Breast epithelium (tissue), 4 donors: Measurements from ENCODE around the gene AVPR2. TPM values are rescaled to one million over a fixed set of nuclear protein-coding genes. Genes with fewer than 3 reads are reported as not detected.

Experiments used
- DNase-seq, 2 donors: peaks; one replicate each; pipeline ENCODE4 v3.0.0-alpha.2; 2019; ENCODE audit warnings: low spot score in 2 of 2
- H3K27ac ChIP-seq, 2 donors: fragments of 200-600 bp; sonication (generic) in 1 of 2; one replicate each; pipeline ENCODE4 v1.5.1; 2016 to 2019; ENCODE audit warnings: mild to moderate bottlenecking in 1 of 2
- H3K27me3 ChIP-seq, 2 donors: fragments of 200-600 bp; sonication (generic) in 1 of 2; one replicate each; pipeline versions ENCODE4 v1.5.1 to v1.6.0; 2017 to 2019; ENCODE audit warnings: control low read depth in 1 of 2, mild to moderate bottlenecking in 1 of 2
- H3K36me3 ChIP-seq: fragments of 200-600 bp; one replicate; pipeline ENCODE4 v1.5.1; 2019
- H3K4me1 ChIP-seq, 2 donors: fragments of 200-600 bp; sonication (generic); one replicate each; pipeline ENCODE4 v1.5.1; 2016 to 2019; ENCODE audit warnings: control low read depth in 1 of 2
- H3K4me3 ChIP-seq, 3 donors: fragments of 200-600 bp; sonication (generic); 1 replicate in 2 of 3; 2 replicates in 1 of 3; pipeline ENCODE4 v1.5.1; 2016 to 2019; ENCODE audit warnings: mild to moderate bottlenecking in 3 of 3, moderate library complexity in 2 of 3
- H3K9me3 ChIP-seq, 2 donors: fragments of 200-600 bp; sonication (generic) in 1 of 2; one replicate each; pipeline ENCODE4 v1.5.1; 2016 to 2019; ENCODE audit warnings: control low read depth in 1 of 2
- POLR2A ChIP-seq: fragments of 450-650 bp; IDR thresholded peaks from one replicate; pipeline ENCODE4 v1.6.1; 2016; ENCODE audit warnings: antibody characterized with exemption, mild to moderate bottlenecking, moderate library complexity
- POLR2AphosphoS5 ChIP-seq, 3 donors: sonication (generic); formaldehyde crosslinking; IDR thresholded peaks; one replicate each; pipeline ENCODE4 v1.6.1; 2017; ENCODE audit warnings: antibody characterized with exemption in 3 of 3
- intact Hi-C: fragments of 100-400 bp; cut with DNase I; formaldehyde crosslinking; loops from one replicate; pipeline ENCODE4 v1.15.1; 2023; ENCODE audit warnings: low total_unique reads
- total RNA-seq, 3 donors: library from RNA; depleted of rRNA; stranded (reverse); fragments of >200 nt; gene quantifications; one replicate each; pipeline ENCODE4 v1.1.0, GENCODE V29; 2016
- TF ChIP-seq, protein P1 (sequence below), 3 donors: fragments of 450-650 bp; IDR thresholded peaks; one replicate each; pipeline ENCODE4 v1.5.1; 2016 to 2017; ENCODE audit warnings: antibody characterized with exemption in 3 of 3, mild to moderate bottlenecking in 3 of 3, moderate library complexity in 3 of 3

The AVPR2 gene
- total RNA-seq, 3 donors from 2014 or later: 0.44 to 5.9 (median 5.3) TPM

DNA sequence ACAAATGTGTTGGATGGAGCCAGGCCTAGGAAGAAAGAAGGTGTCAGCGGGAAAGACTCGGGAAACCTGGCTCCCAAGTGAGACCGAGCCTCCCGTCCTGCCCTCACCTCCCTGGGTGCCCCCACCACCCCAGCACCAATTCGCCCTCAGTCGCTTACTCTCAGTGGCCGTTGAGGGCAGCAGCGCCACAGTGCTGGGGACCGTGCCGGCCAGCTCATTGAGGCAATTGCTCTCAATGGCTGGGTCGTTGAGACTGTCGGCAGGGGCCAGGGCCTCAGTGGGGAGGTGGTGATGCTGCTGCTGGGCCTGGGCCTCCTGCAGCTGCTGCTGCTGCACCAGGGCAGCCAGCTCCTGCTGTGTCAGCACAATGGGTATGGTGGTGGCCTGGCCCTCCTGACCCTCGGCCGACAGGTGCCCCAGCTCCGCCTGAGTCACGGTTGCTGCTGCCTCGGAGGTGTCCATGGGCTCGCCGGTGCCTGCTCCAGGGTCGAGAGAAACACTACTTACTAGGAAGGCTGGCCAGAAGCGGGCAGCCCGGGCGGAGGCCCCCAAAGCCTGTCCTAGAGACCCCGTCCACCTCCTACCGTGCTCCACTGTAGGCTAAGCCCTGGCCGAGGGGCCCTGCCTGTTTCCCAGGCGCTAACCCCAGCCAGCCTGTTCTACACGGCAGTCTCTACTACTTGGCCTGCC, 47.4 kb downstream of the AVPR2 start:
- Histone ChIP-seq H3K9me3 (no peaks in the 10 kb centered on the region), H3K4me3 (no peak overlapping the region), H3K27me3 (peaks cover 0 to 9% of the 10 kb centered on the region in 2 donors), H3K27ac (no peak overlapping the region), H3K36me3 (no peaks in the 10 kb centered on the region), H3K4me1 (no peaks in the 10 kb centered on the region)
- DNase-seq: no peak
- intact Hi-C loops: loop anchor here (5.0 to 10.0 kb wide), 2 partner anchors 157 to 190 kb away; partner anchors contain the start of genes IDH3G, PLXNB3 and SSR4
- TF ChIP-seq, protein P1, sequence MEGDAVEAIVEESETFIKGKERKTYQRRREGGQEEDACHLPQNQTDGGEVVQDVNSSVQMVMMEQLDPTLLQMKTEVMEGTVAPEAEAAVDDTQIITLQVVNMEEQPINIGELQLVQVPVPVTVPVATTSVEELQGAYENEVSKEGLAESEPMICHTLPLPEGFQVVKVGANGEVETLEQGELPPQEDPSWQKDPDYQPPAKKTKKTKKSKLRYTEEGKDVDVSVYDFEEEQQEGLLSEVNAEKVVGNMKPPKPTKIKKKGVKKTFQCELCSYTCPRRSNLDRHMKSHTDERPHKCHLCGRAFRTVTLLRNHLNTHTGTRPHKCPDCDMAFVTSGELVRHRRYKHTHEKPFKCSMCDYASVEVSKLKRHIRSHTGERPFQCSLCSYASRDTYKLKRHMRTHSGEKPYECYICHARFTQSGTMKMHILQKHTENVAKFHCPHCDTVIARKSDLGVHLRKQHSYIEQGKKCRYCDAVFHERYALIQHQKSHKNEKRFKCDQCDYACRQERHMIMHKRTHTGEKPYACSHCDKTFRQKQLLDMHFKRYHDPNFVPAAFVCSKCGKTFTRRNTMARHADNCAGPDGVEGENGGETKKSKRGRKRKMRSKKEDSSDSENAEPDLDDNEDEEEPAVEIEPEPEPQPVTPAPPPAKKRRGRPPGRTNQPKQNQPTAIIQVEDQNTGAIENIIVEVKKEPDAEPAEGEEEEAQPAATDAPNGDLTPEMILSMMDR (IDR thresholded peaks at IDR 0.05): no peak
- no peak for TF ChIP-seq POLR2A
- TF ChIP-seq POLR2AphosphoS5 (IDR thresholded peaks at IDR 0.05): no peak

DNA sequence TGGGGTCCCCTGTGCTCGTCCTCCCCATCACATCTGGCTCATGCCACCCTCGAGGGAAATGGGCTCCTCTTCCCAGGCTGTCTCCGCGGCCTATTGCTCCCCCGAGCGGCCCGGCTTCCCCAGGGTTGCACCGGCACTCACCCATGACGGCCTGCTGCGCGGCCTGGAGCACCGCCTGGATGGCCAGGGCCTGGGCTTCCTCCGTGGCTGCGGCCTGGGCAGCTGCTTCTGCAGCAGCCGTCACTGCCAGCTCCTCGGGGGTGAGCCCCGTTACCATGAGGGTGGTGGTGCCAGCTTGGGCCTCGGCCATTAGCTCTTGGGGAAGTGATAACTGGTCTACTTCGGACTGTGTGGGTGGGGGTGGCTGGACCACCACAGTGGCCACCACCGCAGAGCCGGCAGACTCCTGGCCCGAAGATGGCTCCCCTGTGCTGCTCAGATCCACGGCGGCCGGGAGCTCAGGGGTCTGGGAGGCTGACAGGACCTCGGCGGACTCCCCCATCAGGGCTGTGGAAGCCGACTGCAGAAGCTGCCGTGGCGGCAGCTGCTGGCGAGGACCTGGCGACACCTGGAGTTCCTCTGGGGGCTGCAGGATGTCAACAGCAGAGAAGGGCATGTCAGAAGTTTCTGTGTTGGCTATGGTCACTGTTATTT, 48.0 kb downstream of the AVPR2 start:
- Histone ChIP-seq H3K4me1 (no peaks in the 10 kb centered on the region), H3K36me3 (no peaks in the 10 kb centered on the region), H3K27ac (peak overlapping the region; percentile 49 to 52), H3K9me3 (no peaks in the 10 kb centered on the region), H3K27me3 (peaks cover 0 to 8% of the 10 kb centered on the region in 2 donors), H3K4me3 (no peak overlapping the region)
- DNase-seq: no peak
- TF ChIP-seq POLR2AphosphoS5 (IDR thresholded peaks at IDR 0.05) (no peak), POLR2A (no peak)
- TF ChIP-seq, protein P1 (IDR thresholded peaks at IDR 0.05): no peak
- intact Hi-C loops: loop anchor here (5.0 to 10.0 kb wide), 2 partner anchors 158 to 190 kb away; partner anchors contain the start of genes IDH3G, PLXNB3 and SSR4

DNA sequence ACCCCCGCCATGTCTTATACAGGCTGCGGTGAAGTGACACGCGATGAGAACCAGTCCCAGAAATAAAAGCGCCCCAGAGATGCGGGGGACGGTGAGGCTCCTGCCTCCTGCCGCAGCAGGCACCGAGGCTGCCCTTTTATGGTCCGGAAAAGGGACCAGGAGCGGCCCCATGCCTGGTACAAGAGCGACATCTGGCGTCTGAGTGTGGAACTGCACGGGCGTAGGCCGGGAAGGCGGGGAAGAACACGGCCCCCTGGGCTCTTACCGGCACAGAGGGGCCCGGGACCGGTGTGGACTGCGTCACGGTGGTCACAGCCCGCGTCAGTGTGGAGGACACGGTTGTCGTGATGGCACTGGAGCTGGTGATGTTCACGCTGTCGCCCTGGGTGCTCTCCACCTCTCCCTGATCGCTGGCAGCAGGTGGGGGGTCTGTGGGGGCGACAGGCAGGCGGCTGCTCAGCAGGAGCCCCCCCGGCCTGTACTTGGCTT, 48.9 kb downstream of the AVPR2 start:
- intact Hi-C loops: loop anchor here (5.0 to 10.0 kb wide), 2 partner anchors 159 to 191 kb away; partner anchors contain the start of genes IDH3G, PLXNB3 and SSR4
- H3K36me3 ChIP-seq: no peaks in the 10 kb centered on the region
- DNase-seq: peak; percentile 65 to 66
- H3K9me3 ChIP-seq: no peaks in the 10 kb centered on the region
- H3K27ac ChIP-seq: peak overlapping the region; percentile 52 to 68
- H3K27me3 ChIP-seq: peaks cover 0 to 8% of the 10 kb centered on the region in 2 donors
- TF ChIP-seq, protein P1 (IDR thresholded peaks at IDR 0.05): peak; percentile 89 to 97 (median 96)
- TF ChIP-seq POLR2A (no peak), POLR2AphosphoS5 (IDR thresholded peaks at IDR 0.05) (peak; percentile 32 to 65 (median 64))
- H3K4me1 ChIP-seq: no peaks in the 10 kb centered on the region
- no peak overlapping the region for H3K4me3 ChIP-seq

DNA sequence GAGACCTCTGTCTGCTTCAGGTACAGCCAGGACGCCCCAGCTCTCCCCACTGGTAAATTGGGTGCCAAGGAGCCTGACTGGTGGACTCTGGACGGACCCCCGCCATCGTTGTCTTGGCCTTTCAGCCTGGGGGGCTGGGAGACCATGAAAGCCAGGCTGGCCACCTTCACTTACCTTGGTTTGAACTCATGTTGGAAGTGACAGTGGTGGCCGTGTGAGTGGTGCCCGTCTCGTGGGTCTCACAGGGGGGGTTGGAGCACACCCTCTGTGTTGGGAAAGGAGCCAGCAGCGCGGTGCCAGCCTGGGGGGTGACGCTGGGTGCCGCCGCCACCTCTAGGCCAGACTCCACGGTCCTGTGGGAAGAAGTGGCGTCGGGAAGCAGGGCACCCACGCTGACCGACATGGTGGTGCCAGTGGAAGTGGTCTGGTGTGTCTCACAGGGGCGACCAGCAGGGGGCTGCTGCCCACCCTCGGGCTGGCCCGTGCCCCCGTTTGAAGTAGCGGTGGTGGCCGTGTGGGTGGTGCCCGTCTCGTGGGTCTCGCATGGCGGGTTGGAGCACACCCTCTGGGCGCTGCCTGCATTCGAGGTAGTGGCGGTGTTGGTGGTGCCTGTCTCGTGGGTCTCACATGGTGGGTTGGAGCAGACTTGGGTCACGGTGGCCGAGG, 49.6 kb downstream of the AVPR2 start:
- Histone ChIP-seq H3K4me3 (no peak overlapping the region), H3K4me1 (no peaks in the 10 kb centered on the region), H3K27me3 (peaks cover 0 to 8% of the 10 kb centered on the region in 2 donors), H3K36me3 (no peaks in the 10 kb centered on the region), H3K9me3 (no peaks in the 10 kb centered on the region), H3K27ac (peak overlapping the region; percentile 52 to 68)
- intact Hi-C loops: loop anchor here (5.0 to 10.0 kb wide), 2 partner anchors 159 to 192 kb away; partner anchors contain the start of genes IDH3G, PLXNB3 and SSR4
- TF ChIP-seq, protein P1 (IDR thresholded peaks at IDR 0.05): no peak
- TF ChIP-seq POLR2A (no peak), POLR2AphosphoS5 (IDR thresholded peaks at IDR 0.05) (no peak)
- no peak for DNase-seq
